K562 (cell line): ENCODE data around the gene UBA52. TPM values are rescaled to one million over a fixed set of nuclear protein-coding genes. Genes with fewer than 3 reads are reported as not detected.

Experiments used
- BDP1 ChIP-seq: IDR thresholded peaks from 3 replicates; pipeline ENCODE4 v1.6.1; 2011; ENCODE audit not compliant: insufficient read length, insufficient read depth
- CBX3 ChIP-seq, 2 experiments: IDR thresholded peaks; 1 replicate in 1 of 2; 2 replicates in 1 of 2; pipeline ENCODE4 v1.6.1; 2012; ENCODE audit warnings: inconsistent platforms in 2 of 2, low read length in 2 of 2, borderline replicate concordance in 1 of 2, control low read depth in 1 of 2
- CSDE1 ChIP-seq, 2 experiments: fragments of 450-650 bp; IDR thresholded peaks; 2 replicates each; pipeline ENCODE4 v1.6.1; 2016; ENCODE audit warnings: mild to moderate bottlenecking in 1 of 2
- EGR1 ChIP-seq: fragments of 450-650 bp; conservative IDR thresholded peaks from 2 replicates; pipeline ENCODE4 v1.6.1; 2017; ENCODE audit warnings: mild to moderate bottlenecking
- GATAD2B ChIP-seq: fragments of 450-650 bp; IDR thresholded peaks from 2 replicates; pipeline ENCODE4 v1.6.1; 2017; ENCODE audit warnings: mild to moderate bottlenecking, borderline replicate concordance
- HNRNPLL ChIP-seq: fragments of 200-400 bp; formaldehyde crosslinking; IDR thresholded peaks from 2 replicates; pipeline ENCODE4 v1.6.1; 2017; ENCODE audit warnings: low read length, low read depth, mild to moderate bottlenecking; ENCODE audit not compliant: poor library complexity, severe bottlenecking
- KAT8 ChIP-seq: fragments of 450-650 bp; IDR thresholded peaks from 2 replicates; pipeline ENCODE4 v1.6.1; 2016; ENCODE audit warnings: low read depth, mild to moderate bottlenecking
- LEF1 ChIP-seq: fragments of 450-650 bp; IDR thresholded peaks from 2 replicates; pipeline ENCODE4 v1.6.1; 2016; ENCODE audit warnings: mild to moderate bottlenecking
- MEIS2 ChIP-seq: fragments of 450-650 bp; IDR thresholded peaks from 2 replicates; pipeline ENCODE4 v1.6.1; 2014; ENCODE audit warnings: mild to moderate bottlenecking; ENCODE audit not compliant: partially characterized antibody
- PHTF2 ChIP-seq: fragments of 250-450 bp; sonication (Bioruptor Pico); IDR thresholded peaks from 2 replicates; pipeline ENCODE4 v1.5.0; 2021; ENCODE audit warnings: mild to moderate bottlenecking
- PURB ChIP-seq: sonication (generic); formaldehyde crosslinking; IDR thresholded peaks from 2 replicates; pipeline ENCODE4 v1.9.0; 2021; ENCODE audit warnings: low read depth, mild to moderate bottlenecking, missing genetic modification reagents
- TAF9B ChIP-seq: fragments of 450-650 bp; IDR thresholded peaks from 2 replicates; pipeline ENCODE4 v1.6.1; 2018; ENCODE audit warnings: mild to moderate bottlenecking; ENCODE audit not compliant: partially characterized antibody
- ZFX ChIP-seq: sonication (generic); formaldehyde crosslinking; IDR thresholded peaks from 2 replicates; pipeline ENCODE4 v1.8.0; 2022; ENCODE audit warnings: mild to moderate bottlenecking, missing genetic modification reagents, moderate library complexity
- ZNF668 ChIP-seq: fragments of 250-450 bp; sonication (Bioruptor Pico); IDR thresholded peaks from 2 replicates; pipeline ENCODE4 v1.8.0; 2022; ENCODE audit warnings: mild to moderate bottlenecking, inconsistent platforms
- ZNF707 ChIP-seq: fragments of 250-450 bp; sonication (Bioruptor Pico); conservative IDR thresholded peaks from 2 replicates; pipeline ENCODE4 v1.8.0; 2022; ENCODE audit warnings: inconsistent platforms, mild to moderate bottlenecking, moderate library complexity
- ZNF77 ChIP-seq: fragments of 250-450 bp; sonication (Bioruptor Pico); IDR thresholded peaks from 2 replicates; pipeline ENCODE4 v1.5.0; 2020
- polyA plus RNA-seq, 8 experiments: library from polyadenylated mRNA; depleted of rRNA in 4 of 8; stranded (reverse) in 5 of 8; unstranded in 3 of 8; fragments of >200 nt; fragmentation: Nextera tagmentation in 2 of 8; fragmentation: Illumina TruSeq in 1 of 8; extraction: Ambion mirVana in 2 of 8; extraction: Trizol in 1 of 8; gene quantifications; 2 replicates each; pipeline versions ENCODE4 v1.2.1 to v1.2.3, GENCODE V29; 2011 to 2014; ENCODE audit warnings: inconsistent platforms in 1 of 8, missing spikeins in 1 of 8
- total RNA-seq, 7 experiments: library from RNA; depleted of rRNA in 6 of 7; stranded (reverse); fragments of >200 nt in 6 of 7; fragmentation: Illumina TruSeq in 2 of 7; extraction: Trizol in 2 of 7; gene quantifications; 2 replicates each; pipeline versions ENCODE4 v1.2.1 to v1.2.3, GENCODE V29; 2011 to 2021; ENCODE audit warnings: low replicate concordance in 1 of 7
- TF ChIP-seq, protein P1 (sequence below): fragments of 250-450 bp; sonication (Bioruptor Pico); IDR thresholded peaks from 2 replicates; pipeline ENCODE4 v1.8.0; 2022; ENCODE audit warnings: inconsistent platforms, mild to moderate bottlenecking, moderate library complexity, borderline replicate concordance
- TF ChIP-seq, protein P2 (sequence below), 3 experiments: IDR thresholded peaks in 2 of 3; conservative IDR thresholded peaks in 1 of 3; 2 replicates each; pipeline ENCODE4 v1.5.1; 2011 to 2012; ENCODE audit warnings: low read length in 3 of 3, mild to moderate bottlenecking in 3 of 3, control low read depth in 2 of 3, improper control_type of control experiment in 1 of 3, inconsistent platforms in 1 of 3, low read depth in 1 of 3, mixed read lengths in 1 of 3, moderate library complexity in 1 of 3; ENCODE audit not compliant: insufficient read depth in 2 of 3
- TF ChIP-seq, protein P3 (sequence below), 2 experiments: fragments of 450-650 bp in 1 of 2; IDR thresholded peaks; 2 replicates each; pipeline ENCODE4 v1.6.1; 2011 to 2017; ENCODE audit warnings: low read depth in 2 of 2, antibody characterized with exemption in 1 of 2, borderline replicate concordance in 1 of 2, low read length in 1 of 2, mild to moderate bottlenecking in 1 of 2, mixed read lengths in 1 of 2; ENCODE audit not compliant: control insufficient read depth in 1 of 2

UBA52 gene
- total and polyA plus RNA-seq, 9 of the 15 experiments (the other 6 are each of a cell fraction or from before 2014, with no cell fraction given), result 1,110 to 2,751 (median 1,733) TPM

DNA sequence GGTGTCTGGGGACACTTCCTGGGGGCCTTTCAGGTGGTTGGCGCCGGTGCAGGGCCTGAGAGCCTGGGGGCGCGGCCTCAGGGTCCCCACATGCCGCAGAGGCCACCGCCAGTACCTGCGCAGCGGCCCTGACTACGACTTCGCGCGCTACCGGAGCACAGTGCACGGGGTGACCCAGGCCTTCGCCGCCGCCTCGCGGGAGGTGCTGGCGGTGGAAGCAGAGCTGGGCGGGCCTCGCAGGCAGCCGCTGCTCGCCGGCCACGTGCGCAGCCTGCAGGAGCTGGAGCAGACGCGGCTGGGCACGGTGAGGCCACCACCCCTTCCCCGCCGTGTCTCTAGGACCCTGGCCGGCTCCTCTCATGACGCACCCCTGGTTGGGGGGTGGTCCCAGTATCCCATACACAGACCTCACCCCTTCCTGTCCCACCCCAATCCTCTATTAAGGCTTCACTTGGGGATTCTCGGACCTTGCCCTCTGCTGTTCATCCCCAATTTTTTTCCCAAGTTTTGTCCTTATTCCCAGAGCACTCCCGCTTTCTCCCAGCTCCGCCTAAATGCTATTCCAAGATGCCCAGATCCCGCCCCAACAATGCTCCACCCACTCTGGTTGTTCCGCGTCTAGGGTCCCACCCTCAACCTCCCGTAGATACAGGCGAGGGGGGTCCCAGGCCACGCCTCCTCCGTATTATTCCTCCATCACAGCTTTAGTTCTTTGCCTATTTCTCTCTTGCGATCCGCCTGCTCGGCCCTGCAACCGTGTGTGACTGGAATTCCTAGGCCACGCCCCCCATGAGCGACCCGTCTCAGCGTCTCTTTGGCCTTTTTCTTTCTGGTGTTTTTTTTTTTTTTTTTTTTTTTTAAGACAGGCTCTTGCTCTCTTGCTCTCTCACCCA, 18.0 kb downstream of the UBA52 start (continued):
- TF ChIP-seq PURB (CRISPR knock-in tag), result no peak
- no peak for TF ChIP-seq TAF9B
- no peak for TF ChIP-seq ZNF668
- TF ChIP-seq BDP1, result no peak
- TF ChIP-seq CBX3 (IDR thresholded peaks at IDR 0.05; ENCODE audit: borderline replicate concordance in 1 of 2, low read length in 2 of 2), result peak in 1 of 2 experiments; percentile 96; a peak in 2 of 3 replicates
- TF ChIP-seq LEF1, result no peak
- TF ChIP-seq, protein P1, sequence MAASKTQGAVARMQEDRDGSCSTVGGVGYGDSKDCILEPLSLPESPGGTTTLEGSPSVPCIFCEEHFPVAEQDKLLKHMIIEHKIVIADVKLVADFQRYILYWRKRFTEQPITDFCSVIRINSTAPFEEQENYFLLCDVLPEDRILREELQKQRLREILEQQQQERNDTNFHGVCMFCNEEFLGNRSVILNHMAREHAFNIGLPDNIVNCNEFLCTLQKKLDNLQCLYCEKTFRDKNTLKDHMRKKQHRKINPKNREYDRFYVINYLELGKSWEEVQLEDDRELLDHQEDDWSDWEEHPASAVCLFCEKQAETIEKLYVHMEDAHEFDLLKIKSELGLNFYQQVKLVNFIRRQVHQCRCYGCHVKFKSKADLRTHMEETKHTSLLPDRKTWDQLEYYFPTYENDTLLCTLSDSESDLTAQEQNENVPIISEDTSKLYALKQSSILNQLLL (CRISPR knock-in tag), result no peak
- TF ChIP-seq ZNF77 (CRISPR knock-in tag), result no peak
- TF ChIP-seq GATAD2B, result no peak
- peak; percentile 88 for TF ChIP-seq ZFX
- TF ChIP-seq, protein P2, sequence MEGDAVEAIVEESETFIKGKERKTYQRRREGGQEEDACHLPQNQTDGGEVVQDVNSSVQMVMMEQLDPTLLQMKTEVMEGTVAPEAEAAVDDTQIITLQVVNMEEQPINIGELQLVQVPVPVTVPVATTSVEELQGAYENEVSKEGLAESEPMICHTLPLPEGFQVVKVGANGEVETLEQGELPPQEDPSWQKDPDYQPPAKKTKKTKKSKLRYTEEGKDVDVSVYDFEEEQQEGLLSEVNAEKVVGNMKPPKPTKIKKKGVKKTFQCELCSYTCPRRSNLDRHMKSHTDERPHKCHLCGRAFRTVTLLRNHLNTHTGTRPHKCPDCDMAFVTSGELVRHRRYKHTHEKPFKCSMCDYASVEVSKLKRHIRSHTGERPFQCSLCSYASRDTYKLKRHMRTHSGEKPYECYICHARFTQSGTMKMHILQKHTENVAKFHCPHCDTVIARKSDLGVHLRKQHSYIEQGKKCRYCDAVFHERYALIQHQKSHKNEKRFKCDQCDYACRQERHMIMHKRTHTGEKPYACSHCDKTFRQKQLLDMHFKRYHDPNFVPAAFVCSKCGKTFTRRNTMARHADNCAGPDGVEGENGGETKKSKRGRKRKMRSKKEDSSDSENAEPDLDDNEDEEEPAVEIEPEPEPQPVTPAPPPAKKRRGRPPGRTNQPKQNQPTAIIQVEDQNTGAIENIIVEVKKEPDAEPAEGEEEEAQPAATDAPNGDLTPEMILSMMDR (IDR thresholded peaks at IDR 0.05 in 2 of 3, conservative IDR thresholded peaks at IDR 0.05 in 1 of 3; ENCODE audit: insufficient read depth in 2 of 3, low read depth in 1 of 3, low read length in 3 of 3), result peak; percentile 24 to 57 (median 30); a peak in 4 of 6 replicates
- no peak for TF ChIP-seq MEIS2
- no peak for TF ChIP-seq PHTF2 (CRISPR knock-in tag)
- no peak for TF ChIP-seq KAT8
- TF ChIP-seq HNRNPLL, result peak; percentile 58
- TF ChIP-seq ZNF707 (CRISPR knock-in tag), result no peak
- TF ChIP-seq, protein P3, sequence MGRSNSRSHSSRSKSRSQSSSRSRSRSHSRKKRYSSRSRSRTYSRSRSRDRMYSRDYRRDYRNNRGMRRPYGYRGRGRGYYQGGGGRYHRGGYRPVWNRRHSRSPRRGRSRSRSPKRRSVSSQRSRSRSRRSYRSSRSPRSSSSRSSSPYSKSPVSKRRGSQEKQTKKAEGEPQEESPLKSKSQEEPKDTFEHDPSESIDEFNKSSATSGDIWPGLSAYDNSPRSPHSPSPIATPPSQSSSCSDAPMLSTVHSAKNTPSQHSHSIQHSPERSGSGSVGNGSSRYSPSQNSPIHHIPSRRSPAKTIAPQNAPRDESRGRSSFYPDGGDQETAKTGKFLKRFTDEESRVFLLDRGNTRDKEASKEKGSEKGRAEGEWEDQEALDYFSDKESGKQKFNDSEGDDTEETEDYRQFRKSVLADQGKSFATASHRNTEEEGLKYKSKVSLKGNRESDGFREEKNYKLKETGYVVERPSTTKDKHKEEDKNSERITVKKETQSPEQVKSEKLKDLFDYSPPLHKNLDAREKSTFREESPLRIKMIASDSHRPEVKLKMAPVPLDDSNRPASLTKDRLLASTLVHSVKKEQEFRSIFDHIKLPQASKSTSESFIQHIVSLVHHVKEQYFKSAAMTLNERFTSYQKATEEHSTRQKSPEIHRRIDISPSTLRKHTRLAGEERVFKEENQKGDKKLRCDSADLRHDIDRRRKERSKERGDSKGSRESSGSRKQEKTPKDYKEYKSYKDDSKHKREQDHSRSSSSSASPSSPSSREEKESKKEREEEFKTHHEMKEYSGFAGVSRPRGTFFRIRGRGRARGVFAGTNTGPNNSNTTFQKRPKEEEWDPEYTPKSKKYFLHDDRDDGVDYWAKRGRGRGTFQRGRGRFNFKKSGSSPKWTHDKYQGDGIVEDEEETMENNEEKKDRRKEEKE (IDR thresholded peaks at IDR 0.05; ENCODE audit: borderline replicate concordance in 1 of 2, control insufficient read depth in 1 of 2, low read depth in 2 of 2, low read length in 1 of 2), result 0 out of 4 replicates have a peak, but pooled peaks of 1 of the 2 experiments have one; percentile 24
- TF ChIP-seq CSDE1 (IDR thresholded peaks at IDR 0.05), result no peak
- TF ChIP-seq EGR1, result no peak
